ENCODE data around the gene SERPINE1.
"Not testable (repeated sequence)": the region's sequence is repeated elsewhere in the genome, so short reads cannot be mapped to it uniquely, and the experiment has no call there.

The SERPINE1 gene

DNA sequence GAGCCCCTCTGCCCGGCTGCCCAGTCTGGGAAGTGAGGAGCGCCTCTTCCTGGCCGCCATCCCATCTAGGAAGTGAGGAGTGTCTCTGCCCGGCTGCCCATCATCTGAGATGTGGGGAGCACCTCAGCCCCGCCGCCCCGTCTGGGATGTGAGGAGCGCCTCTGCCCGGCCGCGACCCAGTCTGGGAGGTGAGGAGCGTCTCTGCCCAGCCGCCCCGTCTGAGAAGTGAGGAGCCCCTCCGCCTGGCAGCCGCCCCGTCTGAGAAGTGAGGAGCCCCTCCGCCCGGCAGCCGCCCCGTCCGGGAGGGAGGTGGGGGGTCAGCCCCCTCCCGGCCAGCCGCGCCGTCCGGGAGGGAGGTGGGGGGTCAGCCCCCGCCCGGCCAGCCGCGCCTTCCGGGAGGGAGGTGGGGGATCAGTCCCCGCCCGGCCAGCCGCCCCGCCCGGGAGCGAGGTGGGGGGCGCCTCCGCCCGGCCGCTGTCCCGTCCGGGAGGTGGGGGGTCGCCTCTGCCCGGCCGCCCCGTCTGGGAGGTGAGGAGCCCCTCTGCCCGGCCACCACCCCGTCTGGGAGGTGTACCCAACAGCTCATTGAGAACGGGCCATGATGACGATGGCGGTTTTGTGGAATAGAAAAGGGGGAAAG is 34.5 kb upstream of the SERPINE1 start:
- WGBS (ENCODE audit: insufficient coverage, insufficient read length) = no CpG with 5 or more reads among the region's 53 CpGs
- not testable (repeated sequence) for H3K9me3 ChIP-seq (ENCODE audit: control insufficient read depth, insufficient read depth, low read length); DNase-seq (ENCODE audit: low read depth, low spot score); H3K27me3 ChIP-seq (ENCODE audit: control insufficient read depth, insufficient read depth, low read length); H3K27ac ChIP-seq (ENCODE audit: low read length); H3K4me1 ChIP-seq (ENCODE audit: control insufficient read depth, insufficient read depth, low read length); H3K4me3 ChIP-seq (ENCODE audit: low read length)
- peaks cover 14% of the 10 kb centered on the region for H3K36me3 ChIP-seq (ENCODE audit: control insufficient read depth, insufficient read depth, low read length)

DNA sequence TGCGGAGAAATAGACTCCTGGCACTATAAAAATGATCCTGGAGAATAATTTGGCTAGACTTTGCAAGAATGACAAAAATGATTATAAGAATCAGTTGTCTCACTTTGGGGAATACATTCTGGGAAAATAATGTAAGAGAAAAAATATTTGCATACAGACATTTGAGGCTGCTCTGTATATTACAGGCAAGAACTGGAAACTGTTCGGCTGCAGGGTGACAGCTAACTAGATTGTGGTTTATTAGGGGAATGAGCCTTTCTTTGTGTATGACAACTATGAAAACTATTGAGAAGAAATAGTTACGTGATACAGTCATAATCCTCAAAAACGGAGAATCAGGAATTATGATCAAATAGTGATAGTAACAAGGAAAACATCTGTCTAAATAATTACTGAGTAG is 33.0 kb upstream of the SERPINE1 start:
- Histone ChIP-seq H3K4me3 (ENCODE audit: low read length) (no peak overlapping the region), H3K27ac (ENCODE audit: low read length) (no peak overlapping the region), H3K9me3 (ENCODE audit: control insufficient read depth, insufficient read depth, low read length) (no peaks in the 10 kb centered on the region), H3K4me1 (ENCODE audit: control insufficient read depth, insufficient read depth, low read length) (peaks cover 2% of the 10 kb centered on the region), H3K27me3 (ENCODE audit: control insufficient read depth, insufficient read depth, low read length) (no peaks in the 10 kb centered on the region), H3K36me3 (ENCODE audit: control insufficient read depth, insufficient read depth, low read length) (peaks cover under 1% of the 10 kb centered on the region)
- no peak for DNase-seq (ENCODE audit: low read depth, low spot score)
- no CpG with 5 or more reads among the region's 4 CpGs for WGBS (ENCODE audit: insufficient coverage, insufficient read length)

DNA sequence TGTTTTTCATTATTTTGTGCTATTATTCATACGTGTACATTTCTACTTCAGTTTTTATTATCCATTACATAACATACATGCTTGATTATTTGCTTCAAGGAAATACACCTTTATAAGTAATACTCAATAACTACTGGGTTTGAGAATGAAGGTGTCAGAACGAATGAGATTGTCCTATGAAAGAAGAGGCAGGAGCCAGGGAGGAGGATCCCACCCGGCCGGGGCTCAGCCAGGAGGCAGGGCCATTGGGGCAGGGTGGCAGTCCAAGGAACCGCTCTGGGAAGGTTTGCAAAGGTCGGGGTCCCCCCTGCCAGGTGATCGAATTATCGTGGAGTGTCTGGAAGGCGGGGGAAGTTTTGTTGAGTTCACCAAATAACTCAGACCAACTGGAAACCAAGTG is 32.5 kb upstream of the SERPINE1 start:
- no CpG with 5 or more reads among the region's 9 CpGs for WGBS (ENCODE audit: insufficient coverage, insufficient read length)
- no peak overlapping the region for H3K27ac ChIP-seq (ENCODE audit: low read length)
- H3K36me3 ChIP-seq (ENCODE audit: control insufficient read depth, insufficient read depth, low read length) = no peaks in the 10 kb centered on the region; the same call in 1 of the 2 replicates
- no peak overlapping the region for H3K4me3 ChIP-seq (ENCODE audit: low read length)
- no peaks in the 10 kb centered on the region for H3K9me3 ChIP-seq (ENCODE audit: control insufficient read depth, insufficient read depth, low read length)
- DNase-seq (ENCODE audit: low read depth, low spot score) = no peak
- no peaks in the 10 kb centered on the region for H3K27me3 ChIP-seq (ENCODE audit: control insufficient read depth, insufficient read depth, low read length)
- H3K4me1 ChIP-seq (ENCODE audit: control insufficient read depth, insufficient read depth, low read length) = peaks cover 2% of the 10 kb centered on the region

- WGBS (ENCODE audit: insufficient coverage, insufficient read length) = no CpG with 5 or more reads among the region's 12 CpGs
- H3K27me3 ChIP-seq (ENCODE audit: control insufficient read depth, insufficient read depth, low read length) = no peaks in the 10 kb centered on the region
- H3K4me1 ChIP-seq (ENCODE audit: control insufficient read depth, insufficient read depth, low read length) = peaks cover 2% of the 10 kb centered on the region
- no peaks in the 10 kb centered on the region for H3K9me3 ChIP-seq (ENCODE audit: control insufficient read depth, insufficient read depth, low read length)
- DNase-seq (ENCODE audit: low read depth, low spot score) = peak; percentile 72
- no peaks in the 10 kb centered on the region; the same call in 1 of the 2 replicates for H3K36me3 ChIP-seq (ENCODE audit: control insufficient read depth, insufficient read depth, low read length)
- no peak overlapping the region for H3K27ac ChIP-seq (ENCODE audit: low read length)
- H3K4me3 ChIP-seq (ENCODE audit: low read length) = no peak overlapping the region
These were observed 32.0 kb upstream of the SERPINE1 start for GRCh38 chr7:101094791-101095375.

DNA sequence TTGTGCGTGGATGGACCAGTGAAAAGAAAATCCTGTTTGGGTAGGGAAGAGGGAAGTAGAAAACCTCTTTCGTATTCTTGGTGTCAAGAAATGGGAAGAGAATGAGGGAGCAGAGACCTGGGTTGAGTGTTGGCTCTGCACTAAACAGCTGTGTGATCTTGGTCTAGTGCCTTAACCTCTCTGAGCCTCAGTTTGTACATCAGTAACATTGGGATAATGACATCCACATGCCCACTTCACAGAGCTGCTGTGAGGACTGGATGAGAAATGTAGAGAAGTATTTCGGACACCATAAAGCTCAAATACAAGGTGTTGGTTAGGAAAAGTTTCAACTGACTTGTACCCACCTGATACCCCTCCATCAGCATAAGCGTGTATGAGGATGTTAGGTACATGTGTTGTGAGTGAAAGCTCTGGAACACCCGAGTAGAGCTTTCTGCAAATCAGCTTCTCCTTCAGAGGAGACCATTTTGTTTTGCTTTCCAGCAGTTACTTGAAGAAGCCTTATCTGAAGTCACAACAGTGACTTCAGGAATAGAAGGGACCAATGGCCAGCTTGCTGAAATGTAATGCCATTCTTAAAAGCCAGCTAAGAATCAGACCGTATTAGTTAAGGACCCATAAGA is 30.5 kb upstream of the SERPINE1 start:
- no peak for DNase-seq (ENCODE audit: low read depth, low spot score)
- peaks cover 5% of the 10 kb centered on the region for H3K4me1 ChIP-seq (ENCODE audit: control insufficient read depth, insufficient read depth, low read length)
- H3K4me3 ChIP-seq (ENCODE audit: low read length) = no peak overlapping the region
- no peaks in the 10 kb centered on the region for H3K36me3 ChIP-seq (ENCODE audit: control insufficient read depth, insufficient read depth, low read length)
- no CpG with 5 or more reads among the region's 6 CpGs for WGBS (ENCODE audit: insufficient coverage, insufficient read length)
- H3K27me3 ChIP-seq (ENCODE audit: control insufficient read depth, insufficient read depth, low read length) = no peaks in the 10 kb centered on the region
- no peak overlapping the region for H3K27ac ChIP-seq (ENCODE audit: low read length)
- no peaks in the 10 kb centered on the region for H3K9me3 ChIP-seq (ENCODE audit: control insufficient read depth, insufficient read depth, low read length)

- no CpG with 5 or more reads among the region's 5 CpGs for WGBS (ENCODE audit: insufficient coverage, insufficient read length)
- Histone ChIP-seq H3K4me1 (ENCODE audit: control insufficient read depth, insufficient read depth, low read length) (peaks cover 5% of the 10 kb centered on the region), H3K9me3 (ENCODE audit: control insufficient read depth, insufficient read depth, low read length) (no peaks in the 10 kb centered on the region)
These were observed 30.0 kb upstream of the SERPINE1 start for GRCh38 chr7:101096957-101097347.

DNA sequence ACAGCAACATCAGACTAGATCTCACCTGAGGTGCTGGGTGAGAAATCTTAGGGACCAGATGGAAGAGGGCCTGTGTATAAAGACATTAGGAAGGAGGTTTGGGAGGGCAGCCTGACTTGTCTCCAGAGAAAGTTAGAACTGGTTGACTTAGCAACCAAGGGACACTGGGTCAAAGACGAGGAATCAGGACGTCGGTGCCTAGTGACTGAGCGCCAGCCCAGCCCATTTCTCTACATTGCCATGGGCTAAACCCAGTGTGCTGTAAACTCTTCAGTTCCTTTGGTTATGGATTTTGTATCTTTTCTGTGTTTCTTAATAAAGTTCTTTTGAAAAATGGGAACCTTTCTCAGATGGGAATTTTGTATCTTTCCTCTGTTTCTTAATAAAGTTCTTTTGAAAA is 29.3 kb upstream of the SERPINE1 start:
- Histone ChIP-seq H3K4me3 (ENCODE audit: low read length) (no peak overlapping the region), H3K9me3 (ENCODE audit: control insufficient read depth, insufficient read depth, low read length) (no peaks in the 10 kb centered on the region), H3K36me3 (ENCODE audit: control insufficient read depth, insufficient read depth, low read length) (no peaks in the 10 kb centered on the region), H3K27me3 (ENCODE audit: control insufficient read depth, insufficient read depth, low read length) (no peaks in the 10 kb centered on the region), H3K27ac (ENCODE audit: low read length) (no peak overlapping the region), H3K4me1 (ENCODE audit: control insufficient read depth, insufficient read depth, low read length) (peaks cover 5% of the 10 kb centered on the region)
- no peak for DNase-seq (ENCODE audit: low read depth, low spot score)
- whole genome bisulfite sequencing (ENCODE audit: insufficient coverage, insufficient read length) = no CpG with 5 or more reads among the region's 4 CpGs

More at GRCh38 chr7:101096957-101097347, 30.0 kb upstream of the SERPINE1 start:
- Histone ChIP-seq H3K27me3 (ENCODE audit: control insufficient read depth, insufficient read depth, low read length) (no peaks in the 10 kb centered on the region), H3K36me3 (ENCODE audit: control insufficient read depth, insufficient read depth, low read length) (no peaks in the 10 kb centered on the region), H3K27ac (ENCODE audit: low read length) (no peak overlapping the region), H3K4me3 (ENCODE audit: low read length) (no peak overlapping the region)
- no peak for DNase-seq (ENCODE audit: low read depth, low spot score)

GRCh38 chr7:101099969-101100781 is 26.7 kb upstream of the SERPINE1 start:
- WGBS (ENCODE audit: insufficient coverage, insufficient read length) = no CpG with 5 or more reads among the region's 26 CpGs
- Histone ChIP-seq H3K36me3 (ENCODE audit: control insufficient read depth, insufficient read depth, low read length) (no peaks in the 10 kb centered on the region), H3K27ac (ENCODE audit: low read length) (no peak overlapping the region), H3K4me3 (ENCODE audit: low read length) (no peak overlapping the region), H3K9me3 (ENCODE audit: control insufficient read depth, insufficient read depth, low read length) (no peaks in the 10 kb centered on the region), H3K4me1 (ENCODE audit: control insufficient read depth, insufficient read depth, low read length) (peaks cover 5% of the 10 kb centered on the region), H3K27me3 (ENCODE audit: control insufficient read depth, insufficient read depth, low read length) (no peaks in the 10 kb centered on the region)
- peak; percentile 58 for DNase-seq (ENCODE audit: low read depth, low spot score)

DNA sequence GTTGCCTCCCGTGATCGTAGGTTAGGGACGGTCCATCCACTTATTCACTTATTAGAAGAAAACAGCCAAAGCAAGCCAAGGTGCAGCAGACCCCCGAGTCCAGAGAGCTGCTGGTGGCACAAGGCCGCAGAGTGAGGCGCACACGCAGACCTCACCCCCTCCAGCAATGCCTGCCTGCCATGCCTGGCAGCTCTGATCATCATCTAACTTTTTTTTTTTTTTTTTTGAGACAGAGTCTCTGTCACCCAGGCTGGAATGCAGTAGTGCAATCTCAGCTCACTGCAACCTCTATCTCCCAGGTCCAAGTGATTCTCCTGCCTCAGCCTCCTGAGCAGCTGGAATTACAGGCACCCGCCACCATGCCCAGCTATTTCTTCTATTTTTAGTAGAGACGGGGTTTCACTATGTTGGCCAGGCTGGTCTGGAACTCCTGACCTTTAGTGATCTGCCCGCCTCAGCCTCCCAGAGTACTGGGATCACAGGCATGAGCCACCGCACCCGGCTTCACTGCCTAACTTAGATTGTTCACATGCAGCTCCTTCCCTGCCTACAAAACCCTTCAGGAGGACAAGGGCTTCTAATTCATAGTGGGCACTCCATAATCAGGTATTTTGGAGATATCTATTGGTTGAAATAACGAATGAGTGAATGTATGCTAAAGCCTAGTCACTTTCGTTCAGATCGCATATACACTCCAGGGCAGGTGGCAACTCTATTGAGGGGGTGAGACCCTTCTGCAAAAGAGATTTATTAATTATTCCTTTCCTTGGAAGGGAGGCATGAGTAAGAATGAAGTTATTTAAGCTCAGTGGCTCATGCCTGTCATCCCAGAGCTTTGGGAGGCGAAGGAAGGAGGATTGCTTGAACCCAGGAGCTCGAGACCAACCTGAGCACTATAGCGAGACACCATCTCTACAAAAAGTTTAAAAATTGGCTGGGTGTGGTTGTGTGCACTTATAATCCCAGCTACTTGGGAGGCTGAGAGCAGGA is 25.8 kb upstream of the SERPINE1 start:
- Histone ChIP-seq H3K9me3 (ENCODE audit: control insufficient read depth, insufficient read depth, low read length) (no peaks in the 10 kb centered on the region), H3K27ac (ENCODE audit: low read length) (no peak overlapping the region), H3K27me3 (ENCODE audit: control insufficient read depth, insufficient read depth, low read length) (no peaks in the 10 kb centered on the region), H3K36me3 (ENCODE audit: control insufficient read depth, insufficient read depth, low read length) (no peaks in the 10 kb centered on the region), H3K4me1 (ENCODE audit: control insufficient read depth, insufficient read depth, low read length) (peaks cover 5% of the 10 kb centered on the region), H3K4me3 (ENCODE audit: low read length) (no peak overlapping the region)
- DNase-seq (ENCODE audit: low read depth, low spot score) = no peak
- WGBS (ENCODE audit: insufficient coverage, insufficient read length) = no CpG with 5 or more reads among the region's 18 CpGs
